Ishikawa (cell line): ENCODE data around the gene ZNF555.

Source experiments
- CEBPB ChIP-seq: IDR thresholded peaks from 2 replicates; pipeline ENCODE4 v1.6.1; 2012
- CREB1 ChIP-seq: IDR thresholded peaks from 2 replicates; pipeline ENCODE4 v1.6.1; 2012; ENCODE audit warnings: low read depth
- EGR1 ChIP-seq: IDR thresholded peaks from 2 replicates; pipeline ENCODE4 v1.6.1; 2012
- EP300 ChIP-seq: IDR thresholded peaks from 2 replicates; pipeline ENCODE4 v1.6.1; 2012; ENCODE audit warnings: borderline replicate concordance
- FOXM1 ChIP-seq: IDR thresholded peaks from 2 replicates; pipeline ENCODE4 v1.6.1; 2012; ENCODE audit warnings: low read depth, borderline replicate concordance
- NFIC ChIP-seq: IDR thresholded peaks from 2 replicates; pipeline ENCODE4 v1.6.1; 2012
- RAD21 ChIP-seq: IDR thresholded peaks from 2 replicates; pipeline ENCODE4 v1.6.1; 2012; ENCODE audit warnings: low read depth
- TAF1 ChIP-seq: IDR thresholded peaks from 2 replicates; pipeline ENCODE4 v1.6.1; 2012; ENCODE audit warnings: low read depth, mild to moderate bottlenecking
- TEAD4 ChIP-seq: IDR thresholded peaks from 2 replicates; pipeline ENCODE4 v1.6.1; 2012
- YY1 ChIP-seq: IDR thresholded peaks from 2 replicates; pipeline ENCODE4 v1.6.1; 2012; ENCODE audit warnings: low read depth
- ZBTB7A ChIP-seq: IDR thresholded peaks from 2 replicates; pipeline ENCODE4 v1.6.1; 2012; ENCODE audit warnings: low read depth
- TF ChIP-seq, protein P1 (sequence below): IDR thresholded peaks from 2 replicates; pipeline ENCODE4 v1.6.1; 2012; ENCODE audit warnings: low read depth, mild to moderate bottlenecking
- TF ChIP-seq, protein P2 (sequence below): IDR thresholded peaks from 2 replicates; pipeline ENCODE4 v1.6.1; 2012
- TF ChIP-seq, protein P3 (sequence below): IDR thresholded peaks from 2 replicates; pipeline ENCODE4 v1.6.1; 2012

DNA sequence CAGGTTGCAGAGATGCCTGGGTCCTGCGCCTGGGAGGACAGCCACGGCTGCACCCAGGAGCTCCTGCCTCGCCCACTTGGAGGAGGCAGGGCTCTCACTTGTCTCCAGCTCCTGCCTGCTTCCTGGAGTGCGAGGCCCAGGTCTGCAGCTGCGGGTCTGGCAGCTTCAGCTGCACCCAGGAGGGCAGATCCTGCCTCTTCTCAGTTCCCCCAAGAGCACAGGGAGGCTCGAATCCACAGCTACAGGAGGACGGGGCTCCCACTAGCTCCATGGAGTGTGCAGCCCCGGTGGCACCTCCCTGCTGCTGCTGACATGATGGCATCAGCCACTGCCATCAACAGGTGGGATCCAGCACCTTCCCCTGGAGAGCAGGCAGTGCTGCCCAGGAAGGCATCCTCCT lies 17.1 kb upstream of the ZNF555 start:
- no peak for TF ChIP-seq EGR1
- TF ChIP-seq, protein P1, sequence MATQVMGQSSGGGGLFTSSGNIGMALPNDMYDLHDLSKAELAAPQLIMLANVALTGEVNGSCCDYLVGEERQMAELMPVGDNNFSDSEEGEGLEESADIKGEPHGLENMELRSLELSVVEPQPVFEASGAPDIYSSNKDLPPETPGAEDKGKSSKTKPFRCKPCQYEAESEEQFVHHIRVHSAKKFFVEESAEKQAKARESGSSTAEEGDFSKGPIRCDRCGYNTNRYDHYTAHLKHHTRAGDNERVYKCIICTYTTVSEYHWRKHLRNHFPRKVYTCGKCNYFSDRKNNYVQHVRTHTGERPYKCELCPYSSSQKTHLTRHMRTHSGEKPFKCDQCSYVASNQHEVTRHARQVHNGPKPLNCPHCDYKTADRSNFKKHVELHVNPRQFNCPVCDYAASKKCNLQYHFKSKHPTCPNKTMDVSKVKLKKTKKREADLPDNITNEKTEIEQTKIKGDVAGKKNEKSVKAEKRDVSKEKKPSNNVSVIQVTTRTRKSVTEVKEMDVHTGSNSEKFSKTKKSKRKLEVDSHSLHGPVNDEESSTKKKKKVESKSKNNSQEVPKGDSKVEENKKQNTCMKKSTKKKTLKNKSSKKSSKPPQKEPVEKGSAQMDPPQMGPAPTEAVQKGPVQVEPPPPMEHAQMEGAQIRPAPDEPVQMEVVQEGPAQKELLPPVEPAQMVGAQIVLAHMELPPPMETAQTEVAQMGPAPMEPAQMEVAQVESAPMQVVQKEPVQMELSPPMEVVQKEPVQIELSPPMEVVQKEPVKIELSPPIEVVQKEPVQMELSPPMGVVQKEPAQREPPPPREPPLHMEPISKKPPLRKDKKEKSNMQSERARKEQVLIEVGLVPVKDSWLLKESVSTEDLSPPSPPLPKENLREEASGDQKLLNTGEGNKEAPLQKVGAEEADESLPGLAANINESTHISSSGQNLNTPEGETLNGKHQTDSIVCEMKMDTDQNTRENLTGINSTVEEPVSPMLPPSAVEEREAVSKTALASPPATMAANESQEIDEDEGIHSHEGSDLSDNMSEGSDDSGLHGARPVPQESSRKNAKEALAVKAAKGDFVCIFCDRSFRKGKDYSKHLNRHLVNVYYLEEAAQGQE, result no peak
- TF ChIP-seq, protein P2, sequence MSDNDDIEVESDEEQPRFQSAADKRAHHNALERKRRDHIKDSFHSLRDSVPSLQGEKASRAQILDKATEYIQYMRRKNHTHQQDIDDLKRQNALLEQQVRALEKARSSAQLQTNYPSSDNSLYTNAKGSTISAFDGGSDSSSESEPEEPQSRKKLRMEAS, result no peak
- no peak for TF ChIP-seq CREB1
- TF ChIP-seq, protein P3, sequence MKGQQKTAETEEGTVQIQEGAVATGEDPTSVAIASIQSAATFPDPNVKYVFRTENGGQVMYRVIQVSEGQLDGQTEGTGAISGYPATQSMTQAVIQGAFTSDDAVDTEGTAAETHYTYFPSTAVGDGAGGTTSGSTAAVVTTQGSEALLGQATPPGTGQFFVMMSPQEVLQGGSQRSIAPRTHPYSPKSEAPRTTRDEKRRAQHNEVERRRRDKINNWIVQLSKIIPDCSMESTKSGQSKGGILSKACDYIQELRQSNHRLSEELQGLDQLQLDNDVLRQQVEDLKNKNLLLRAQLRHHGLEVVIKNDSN, result no peak
- no peak for TF ChIP-seq NFIC
- no peak for TF ChIP-seq RAD21
- no peak for TF ChIP-seq TAF1
- TF ChIP-seq ZBTB7A, result no peak
- no peak for TF ChIP-seq EP300
- TF ChIP-seq YY1, result no peak
- no peak for TF ChIP-seq TEAD4
- TF ChIP-seq CEBPB, result no peak
- TF ChIP-seq FOXM1, result no peak
